ENCODE data around the gene APP.

DNA sequence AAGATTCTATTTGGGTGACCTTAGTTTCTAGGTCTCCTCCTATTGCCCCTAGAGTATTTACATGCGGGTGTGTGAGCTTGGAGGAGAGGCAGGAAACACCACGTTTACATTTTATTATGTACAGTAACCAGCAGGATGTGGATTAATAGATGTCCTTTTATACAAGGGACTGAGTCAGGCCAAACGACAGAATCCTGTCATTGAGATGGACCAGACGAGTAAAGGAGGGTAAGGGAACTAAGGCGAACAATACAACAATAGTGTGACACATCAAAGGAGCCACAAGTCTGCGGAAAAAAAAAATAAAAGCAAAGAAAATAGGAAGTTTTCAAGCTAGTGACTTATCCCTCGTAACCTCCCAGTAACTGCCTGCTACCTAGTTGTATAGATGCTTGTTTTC lies 284.7 kb downstream of the APP start:
- no peak for TF ChIP-seq TAF1 (IDR thresholded peaks at IDR 0.05; ENCODE audit: borderline replicate concordance, low read depth, low read length)
- TF ChIP-seq POLR2AphosphoS5 (IDR thresholded peaks at IDR 0.05; ENCODE audit: low read depth, low read length) = no peak
